NB4 (cell line): ENCODE data around the gene MEIOB.
A peak's percentile ranks its signal among the peaks of the same experiment; 100 is the strongest.

Experiments
- DNase-seq: peaks from one replicate; pipeline ENCODE4 v3.0.0; 2010; ENCODE audit warnings: low read depth
- H3K4me3 ChIP-seq: one replicate; pipeline ENCODE4 v1.5.1; 2011; ENCODE audit warnings: mild to moderate bottlenecking, low read depth, low read length, moderate library complexity
- CTCF ChIP-seq: IDR thresholded peaks from one replicate; pipeline ENCODE4 v1.5.1; 2012; ENCODE audit warnings: low read depth, low read length
- MAX ChIP-seq: IDR thresholded peaks from 2 replicates; pipeline ENCODE4 v1.6.1; 2011; ENCODE audit warnings: low read depth, low read length
- MYC ChIP-seq: IDR thresholded peaks from 2 replicates; pipeline ENCODE4 v1.6.1; 2011; ENCODE audit warnings: low read depth, low read length
- POLR2A ChIP-seq: IDR thresholded peaks from 2 replicates; pipeline ENCODE4 v1.6.1; 2011; ENCODE audit warnings: mild to moderate bottlenecking; ENCODE audit not compliant: insufficient read length; ENCODE audit errors: extremely low read depth

Gene MEIOB

GRCh38 chr16:1817276-1817589 is 54.7 kb downstream of the MEIOB start:
- no peak for DNase-seq
- TF ChIP-seq CTCF (no peak), MAX (no peak), POLR2A (no peak), MYC (no peak)

GRCh38 chr16:1816396-1817275 is 55.3 kb downstream of the MEIOB start:
- DNase-seq, result no peak
- no peak overlapping the region for H3K4me3 ChIP-seq
- TF ChIP-seq POLR2A (no peak), MAX (no peak), MYC (no peak), CTCF (no peak)

More at GRCh38 chr16:1817276-1817589, 54.7 kb downstream of the MEIOB start:
- no peak overlapping the region for H3K4me3 ChIP-seq

GRCh38 chr16:1815461-1815860 is 56.5 kb downstream of the MEIOB start:
- TF ChIP-seq MYC (no peak), POLR2A (no peak), CTCF (no peak), MAX (no peak)
- DNase-seq, result no peak
- no peak overlapping the region for H3K4me3 ChIP-seq

- TF ChIP-seq MYC (peak; percentile 77; the same call in 1 of the 2 replicates), MAX (peak; percentile 71), POLR2A (no peak), CTCF (peak; percentile 52)
- peak; percentile 75 for DNase-seq
- no peak overlapping the region for H3K4me3 ChIP-seq
Observed at GRCh38 chr16:1812732-1813163, 59.2 kb downstream of the MEIOB start.

- no peak overlapping the region for H3K4me3 ChIP-seq
- TF ChIP-seq POLR2A (no peak), MAX (no peak), MYC (no peak)
- no peak for DNase-seq
Observed at GRCh38 chr16:1810536-1810935, 61.4 kb downstream of the MEIOB start.

- H3K4me3 ChIP-seq, result no peak overlapping the region
- TF ChIP-seq MYC (no peak), POLR2A (no peak), CTCF (no peak), MAX (no peak)
Observed at GRCh38 chr16:1810106-1810505, 61.9 kb downstream of the MEIOB start.

More at GRCh38 chr16:1810106-1810505, 61.9 kb downstream of the MEIOB start:
- DNase-seq, result no peak
